ENCODE results near the gene ATP8A2.
"Not testable (repeated sequence)": the region's sequence is repeated elsewhere in the genome, so short reads cannot be mapped to it uniquely, and the experiment has no call there.

Gene ATP8A2

DNA sequence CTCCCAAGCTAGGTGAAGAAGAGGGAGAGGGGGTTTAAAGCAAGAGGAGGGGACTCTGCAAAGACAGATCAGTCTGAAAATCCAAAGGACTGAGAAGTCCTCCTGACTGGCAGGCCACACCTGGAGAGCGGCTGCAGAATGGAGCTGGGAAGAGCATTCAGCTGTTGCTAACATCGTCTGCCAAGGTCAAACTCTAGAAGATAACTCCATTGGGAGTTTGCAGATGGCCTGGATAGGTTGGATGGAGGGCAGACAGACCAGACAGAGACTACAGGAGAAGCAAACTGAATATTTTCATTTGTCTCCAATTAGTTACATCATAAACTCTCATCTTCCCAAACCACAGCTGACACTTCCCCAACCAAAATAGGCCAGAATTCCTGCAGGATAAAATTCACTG, 699.9 kb downstream of the ATP8A2 start:
- DNase-seq (ENCODE audit: low read depth in 2 of 2), result no peak

DNA sequence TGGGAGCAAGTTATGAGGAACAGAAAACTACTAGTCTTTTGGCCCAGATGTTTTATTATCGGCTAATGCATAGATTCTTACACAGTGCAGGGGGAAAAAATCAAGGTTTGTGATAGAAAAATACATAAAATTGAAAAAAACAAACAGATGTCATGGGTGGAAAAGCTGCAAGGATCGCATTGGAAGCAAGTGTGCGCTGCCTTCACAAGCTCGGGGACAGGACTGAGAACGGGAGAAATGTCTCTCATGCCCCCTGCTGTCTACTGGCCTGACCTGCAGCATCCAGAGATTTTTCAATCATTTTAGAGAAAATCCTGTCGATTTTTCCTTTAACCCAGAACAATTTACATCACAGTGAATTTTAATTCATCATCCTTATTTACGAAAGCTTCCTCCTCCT, 700.6 kb downstream of the ATP8A2 start:
- not testable (repeated sequence) for DNase-seq (ENCODE audit: low read depth in 2 of 2)

DNA sequence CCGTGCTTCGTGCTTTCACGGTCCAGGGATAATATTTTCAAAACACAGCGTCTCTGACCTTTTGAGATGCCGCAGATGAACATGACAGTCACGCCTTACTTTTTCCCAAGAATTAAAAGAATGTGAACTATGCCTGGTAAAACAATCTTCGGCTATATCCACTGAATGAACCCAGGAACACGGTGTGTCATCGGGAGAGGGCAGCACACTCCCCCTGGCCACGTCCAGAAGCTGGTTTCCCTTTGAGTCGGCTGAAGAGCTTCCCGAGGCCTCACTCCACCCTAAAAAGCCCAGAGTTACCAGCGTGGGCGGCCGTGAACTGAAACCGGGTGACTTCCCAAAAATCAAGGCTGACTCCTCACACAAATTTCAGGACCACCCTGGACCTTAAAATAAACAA, 702.9 kb downstream of the ATP8A2 start:
- DNase-seq (ENCODE audit: low read depth in 2 of 2), result no peak

Measured in stimulated activated CD4-positive, alpha-beta T cell treated with anti-CD3 and anti-CD28 coated beads, Interleukin-15, amount 100 ng/mL, for 48 hours (primary cell).